HG02870 (cell line): ENCODE data around the gene FAAP100.
"Not testable (repeated sequence)": the region's sequence is repeated elsewhere in the genome, so short reads cannot be mapped to it uniquely, and the experiment has no call there.

Source experiments
- ATAC-seq: cut with Tn5 transposase; IDR thresholded peaks from one replicate; pipeline ENCODE4 v1.9.1; 2021; ENCODE audit warnings: mild to moderate bottlenecking, moderate library complexity; ENCODE audit not compliant: unreplicated experiment

The FAAP100 gene, protein sequence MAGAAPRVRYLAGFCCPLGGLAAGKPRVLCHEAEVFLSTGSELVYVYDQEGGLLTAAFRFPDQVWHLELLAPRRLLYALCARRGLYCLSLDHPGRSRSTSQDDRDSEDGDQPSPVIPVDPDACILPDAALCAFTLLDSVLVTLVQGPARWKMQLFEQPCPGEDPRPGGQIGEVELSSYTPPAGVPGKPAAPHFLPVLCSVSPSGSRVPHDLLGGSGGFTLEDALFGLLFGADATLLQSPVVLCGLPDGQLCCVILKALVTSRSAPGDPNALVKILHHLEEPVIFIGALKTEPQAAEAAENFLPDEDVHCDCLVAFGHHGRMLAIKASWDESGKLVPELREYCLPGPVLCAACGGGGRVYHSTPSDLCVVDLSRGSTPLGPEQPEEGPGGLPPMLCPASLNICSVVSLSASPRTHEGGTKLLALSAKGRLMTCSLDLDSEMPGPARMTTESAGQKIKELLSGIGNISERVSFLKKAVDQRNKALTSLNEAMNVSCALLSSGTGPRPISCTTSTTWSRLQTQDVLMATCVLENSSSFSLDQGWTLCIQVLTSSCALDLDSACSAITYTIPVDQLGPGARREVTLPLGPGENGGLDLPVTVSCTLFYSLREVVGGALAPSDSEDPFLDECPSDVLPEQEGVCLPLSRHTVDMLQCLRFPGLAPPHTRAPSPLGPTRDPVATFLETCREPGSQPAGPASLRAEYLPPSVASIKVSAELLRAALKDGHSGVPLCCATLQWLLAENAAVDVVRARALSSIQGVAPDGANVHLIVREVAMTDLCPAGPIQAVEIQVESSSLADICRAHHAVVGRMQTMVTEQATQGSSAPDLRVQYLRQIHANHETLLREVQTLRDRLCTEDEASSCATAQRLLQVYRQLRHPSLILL

GRCh38 chr17:81552244-81553017 is at the start of gene FAAP100:
TSS of gene FAAP100 (minus strand) at chr17:81552353. CDS start at chr17:81552330, 23 bp downstream.
- ATAC-seq = no peak

DNA sequence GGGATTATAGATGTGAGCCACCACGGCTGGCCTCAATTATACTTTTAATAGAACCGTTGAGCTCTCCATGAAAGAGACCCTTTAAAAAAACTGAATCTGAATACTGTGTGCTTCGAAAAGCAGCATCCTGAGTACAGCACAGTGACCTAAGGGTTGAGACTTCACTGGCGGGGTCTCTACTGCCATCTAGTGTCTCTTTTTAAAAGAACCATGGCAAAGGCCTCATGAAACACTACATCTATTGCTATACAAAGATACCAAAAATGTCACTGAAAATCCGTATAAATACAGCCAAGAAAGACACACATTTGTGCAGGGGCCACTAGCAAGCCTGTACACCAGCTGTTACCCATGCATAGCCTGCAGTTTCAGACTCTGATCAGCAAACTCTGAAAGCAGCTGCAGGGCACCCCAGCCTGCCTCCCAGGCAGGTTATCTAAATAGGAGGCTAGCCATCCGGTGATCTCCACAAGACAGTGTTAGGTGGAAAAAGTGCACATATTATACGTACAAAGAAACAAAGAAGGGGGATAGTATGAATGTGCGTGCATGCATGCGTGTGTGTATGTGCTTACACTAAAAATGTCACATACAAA is 49.5 kb upstream of the FAAP100 start:
- no peak for ATAC-seq

DNA sequence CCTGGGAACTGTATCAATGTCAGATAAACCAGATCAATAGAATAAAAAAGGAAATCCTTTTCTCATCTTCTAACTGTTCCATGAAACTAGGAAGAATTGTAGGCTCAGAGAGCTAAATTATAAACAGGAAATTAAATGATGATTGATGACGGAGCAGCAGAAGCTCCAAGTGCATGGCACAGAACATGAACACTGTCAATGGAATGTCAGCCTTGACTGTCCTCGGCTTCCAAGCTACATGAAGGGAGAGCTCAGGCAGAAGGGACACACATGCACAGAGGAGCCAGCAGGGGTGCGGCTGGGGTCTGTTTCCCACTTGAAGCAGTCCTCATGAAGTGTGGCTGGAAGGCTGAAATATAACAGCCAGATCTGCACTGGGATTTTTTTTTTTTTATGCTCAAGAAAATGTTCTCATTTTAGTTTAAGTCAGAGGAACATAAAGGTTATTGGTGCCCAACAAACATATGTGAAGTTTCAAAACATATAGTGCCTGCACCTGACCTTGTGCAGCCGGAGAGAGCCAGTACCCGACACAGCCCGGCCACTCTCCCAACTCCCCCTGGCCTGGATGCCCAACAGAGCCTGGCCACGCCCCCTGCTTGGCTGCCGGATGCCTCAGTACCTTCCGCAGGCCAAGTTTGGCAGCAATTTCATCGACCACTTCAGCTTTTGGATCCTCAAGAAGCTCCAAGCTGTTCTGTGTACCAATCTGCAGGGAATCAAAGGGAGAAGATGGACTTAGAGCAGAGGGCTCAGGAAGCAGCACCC is 47.8 kb upstream of the FAAP100 start:
- ATAC-seq = no peak

- no peak for ATAC-seq
Measured at GRCh38 chr17:81593105-81593871, 41.1 kb upstream of the FAAP100 start.

DNA sequence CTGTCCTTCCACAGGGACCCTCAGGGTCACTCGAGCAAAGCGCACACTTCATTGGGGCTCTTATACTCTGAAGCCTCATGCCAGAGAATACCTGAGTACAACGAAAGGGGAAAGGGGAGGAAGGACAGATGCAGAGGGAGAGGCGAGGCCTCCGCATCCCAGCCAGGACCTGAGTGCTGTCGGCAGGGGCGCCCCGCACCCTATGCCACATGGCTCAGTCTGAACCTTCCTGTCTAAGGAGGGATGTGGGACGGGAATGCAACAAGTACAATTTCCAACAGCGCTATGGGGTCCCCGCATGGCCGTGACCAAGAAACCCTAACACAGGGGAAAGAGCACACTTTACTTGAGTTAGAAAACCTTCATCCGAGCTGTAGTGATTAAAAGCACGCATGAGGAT is 39.8 kb upstream of the FAAP100 start:
- no peak for ATAC-seq

GRCh38 chr17:81590121-81590520 is 38.0 kb upstream of the FAAP100 start:
- ATAC-seq = no peak

GRCh38 chr17:81589612-81590011 is 37.5 kb upstream of the FAAP100 start:
- ATAC-seq = no peak

DNA sequence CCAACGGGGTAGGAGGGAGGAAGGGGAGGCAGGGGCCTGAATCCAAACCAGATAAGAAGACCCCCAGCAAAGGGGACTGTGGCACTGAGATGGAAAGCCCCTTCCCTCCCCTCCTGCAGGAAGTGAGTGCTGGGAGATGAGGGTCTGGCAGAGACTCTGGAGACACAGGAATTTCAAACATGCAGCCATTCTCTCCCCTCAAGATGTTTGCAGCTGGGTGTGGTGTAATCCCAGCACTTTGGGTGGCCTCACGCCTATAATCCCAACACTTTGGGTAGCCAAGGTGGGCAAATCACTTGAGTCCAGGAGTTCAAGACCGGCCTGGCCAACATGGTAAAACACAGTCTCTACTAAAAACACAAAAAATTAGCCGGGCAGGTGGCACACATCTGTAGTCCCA is 33.9 kb upstream of the FAAP100 start:
- no peak for ATAC-seq

DNA sequence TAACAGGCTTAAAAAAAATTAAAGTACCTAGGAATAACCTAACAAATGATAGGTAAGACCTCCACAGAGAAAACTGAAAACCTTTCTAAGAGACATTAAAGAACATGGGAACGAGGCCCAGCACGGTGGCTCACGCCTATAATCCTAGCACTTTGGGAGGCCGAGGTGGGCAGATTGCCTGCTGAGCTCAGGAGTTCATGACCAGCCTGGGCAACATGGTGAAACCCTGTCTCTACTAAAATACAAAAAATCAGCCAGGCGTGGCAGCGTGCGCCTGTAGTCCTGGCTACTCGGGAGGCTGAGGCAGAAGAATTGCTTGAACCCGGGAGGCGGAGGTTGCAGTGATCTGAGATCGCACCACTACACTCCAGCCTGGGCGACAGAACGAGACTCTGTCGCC is 32.6 kb upstream of the FAAP100 start:
- not testable (repeated sequence) for ATAC-seq

DNA sequence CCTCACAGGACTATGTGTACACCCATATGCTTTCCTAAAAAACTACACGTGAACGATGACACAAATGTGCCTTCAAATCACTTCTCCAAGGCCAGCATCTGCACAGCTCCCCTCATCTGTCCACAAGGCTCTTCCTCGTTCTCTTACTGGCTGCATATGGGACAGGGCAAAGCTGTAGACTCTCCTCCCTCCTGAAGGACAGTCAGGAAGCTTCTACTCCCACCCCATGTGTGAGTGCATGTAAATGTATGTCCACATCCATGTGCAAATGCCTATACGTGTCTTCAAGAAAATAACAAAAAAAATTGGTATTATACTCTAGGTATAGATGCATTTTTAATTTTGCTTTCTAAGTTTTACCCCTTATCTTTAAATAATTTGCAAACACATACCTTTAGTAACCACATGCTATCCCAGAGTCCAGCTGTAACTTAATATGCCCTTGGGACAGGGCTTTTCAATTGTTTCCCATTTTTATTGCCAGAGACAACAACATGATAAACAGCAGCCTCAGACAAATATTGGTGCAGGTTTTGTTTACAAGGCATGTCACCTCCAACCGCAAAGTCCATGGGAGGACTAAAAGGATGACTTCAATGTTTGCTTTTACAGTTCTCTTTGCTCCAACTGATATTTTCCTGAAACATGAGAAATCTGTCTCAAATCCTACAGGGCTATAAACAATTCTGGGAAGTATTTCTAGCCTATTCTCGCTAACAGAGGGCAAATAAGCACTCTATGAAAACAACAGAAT is 31.6 kb upstream of the FAAP100 start:
- ATAC-seq = no peak

DNA sequence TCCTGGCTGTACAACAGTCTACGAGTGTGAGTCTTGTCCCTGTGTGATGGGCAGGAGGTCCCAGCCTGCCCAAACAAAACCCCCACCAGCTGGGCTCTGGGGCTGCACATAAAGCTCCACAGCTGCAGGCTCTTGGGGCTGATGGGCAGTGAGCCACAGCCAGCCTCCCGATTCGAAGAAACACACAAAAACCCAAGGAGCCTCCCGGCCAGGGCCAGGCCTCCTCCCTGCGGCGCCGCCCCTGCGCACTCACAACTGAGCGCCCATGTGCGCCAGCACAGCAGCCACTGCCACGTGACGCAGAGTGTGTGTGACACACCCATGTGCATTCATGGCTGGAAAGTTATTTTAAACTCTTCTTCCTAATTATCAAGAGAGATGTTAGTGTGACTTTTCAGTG is 30.6 kb upstream of the FAAP100 start:
- ATAC-seq = no peak

GRCh38 chr17:81582341-81582740 is 30.2 kb upstream of the FAAP100 start:
- ATAC-seq = no peak

DNA sequence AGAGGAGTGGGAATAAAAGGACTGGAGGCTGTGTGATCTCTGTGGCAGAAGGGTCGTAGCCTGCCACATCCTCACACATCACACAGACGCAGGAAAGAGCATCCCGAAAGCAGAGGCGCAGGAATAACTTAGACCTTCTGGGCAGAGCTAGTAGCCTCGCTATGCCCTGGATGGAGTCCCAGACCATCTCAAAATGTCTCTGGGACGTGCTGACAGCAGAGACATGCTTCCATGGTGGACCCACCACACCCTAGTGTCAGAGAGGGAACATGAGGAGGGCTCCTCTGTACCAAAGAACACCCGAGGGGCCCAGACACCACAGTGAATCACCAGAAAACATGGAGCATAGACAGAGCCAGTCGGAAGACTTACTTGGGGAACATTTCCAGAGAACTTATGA is 29.6 kb upstream of the FAAP100 start:
- no peak for ATAC-seq

DNA sequence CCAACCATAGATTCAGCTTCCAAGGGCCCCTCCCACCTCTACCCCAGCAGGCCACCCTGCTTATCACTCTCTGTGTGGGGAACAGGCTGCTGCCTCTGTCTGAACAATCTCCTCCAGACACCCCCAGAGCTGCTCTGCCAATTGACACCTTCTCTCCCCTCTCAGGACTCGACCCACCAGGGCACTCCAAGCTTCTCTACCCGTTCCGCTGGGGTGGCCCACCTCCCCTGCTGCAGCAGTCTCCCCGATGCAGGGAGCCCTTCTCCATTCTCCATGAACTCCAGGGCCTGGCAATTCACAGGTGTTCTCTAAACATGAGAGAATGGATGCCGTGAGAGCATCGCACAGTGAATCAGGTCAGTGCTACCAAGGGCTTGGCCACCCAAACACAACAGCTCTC is 28.3 kb upstream of the FAAP100 start:
- ATAC-seq = no peak

DNA sequence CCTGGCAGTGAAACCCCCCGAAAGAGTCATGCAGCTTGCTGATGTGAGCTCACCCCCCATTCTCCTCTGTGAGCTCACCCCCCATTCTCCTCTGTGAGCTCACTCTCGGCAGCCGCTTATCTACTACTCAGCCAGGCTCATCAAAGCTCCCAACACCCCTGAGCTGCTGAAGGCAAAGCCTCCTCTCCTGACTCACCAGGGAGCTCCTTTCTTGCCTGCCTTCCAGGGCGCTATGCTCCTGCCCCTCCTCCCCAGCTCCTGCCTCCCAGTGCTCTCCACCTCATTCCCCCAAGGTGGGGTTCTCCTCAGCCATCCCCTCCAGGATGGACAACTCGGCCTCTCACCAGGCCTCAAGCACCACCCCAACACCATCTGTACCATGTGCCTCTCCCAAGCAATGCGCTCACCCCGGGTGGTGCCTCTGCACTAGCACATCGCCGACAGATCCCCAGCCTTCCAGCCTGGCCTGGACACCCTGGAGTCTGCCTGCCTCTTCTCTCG is 27.7 kb upstream of the FAAP100 start:
- ATAC-seq = no peak

GRCh38 chr17:81579298-81579697 is 27.1 kb upstream of the FAAP100 start:
- no peak for ATAC-seq

- ATAC-seq = no peak
Measured at GRCh38 chr17:81578561-81579225, 26.5 kb upstream of the FAAP100 start.

GRCh38 chr17:81578038-81578441 is 25.9 kb upstream of the FAAP100 start:
- no peak for ATAC-seq
